Pancreas (tissue), 10 donors: ENCODE data around the gene NIBAN1. TPM values are rescaled to one million over a fixed set of nuclear protein-coding genes. Genes with fewer than 3 reads are reported as not detected.
"Not testable (repeated sequence)": the region's sequence is repeated elsewhere in the genome, so short reads cannot be mapped to it uniquely, and the experiment has no call there.

ENCODE experiments used
- ATAC-seq, 4 donors: fragments of 200-7000 bp; cut with Tn5 transposase; one replicate each; pipeline versions ENCODE4 v1.8.0 to v1.9.1; 2020; ENCODE audit warnings: mild to moderate bottlenecking in 4 of 4, moderate library complexity in 4 of 4
- DNase-seq, 6 donors: peaks; one replicate each; pipeline ENCODE4 v3.0.0-alpha.2; 2020
- FAIRE-seq: peaks from 2 replicates; lab custom pipeline; 2012; peaks lifted over from hg19 to GRCh38; lab: Jason Lieb, UNC
- H3K27ac ChIP-seq, 4 donors: fragments of 200-600 bp; sonication (generic); 1 replicate in 3 of 4; 2 replicates in 1 of 4; pipeline versions ENCODE4 v1.5.0 to v1.8.0; 2020
- H3K27me3 ChIP-seq, 4 donors: fragments of 200-600 bp; one replicate each; pipeline ENCODE4 v1.8.0; 2021
- H3K36me3 ChIP-seq, 3 donors: fragments of 200-600 bp; sonication (generic) in 1 of 3; one replicate each; pipeline versions ENCODE4 v1.5.0 to v1.8.0; 2020 to 2021
- H3K4me1 ChIP-seq, 3 donors: fragments of 200-600 bp; one replicate each; pipeline ENCODE4 v1.8.0; 2021
- H3K4me3 ChIP-seq, 4 donors: fragments of 200-600 bp; sonication (generic) in 2 of 4; one replicate each; pipeline versions ENCODE4 v1.5.0 to v1.8.0; 2020 to 2021
- H3K9me3 ChIP-seq, 4 donors: fragments of 200-600 bp; one replicate each; pipeline ENCODE4 v1.8.0; 2021
- CTCF ChIP-seq, 4 donors: fragments of 200-600 bp; sonication (generic) in 3 of 4; IDR thresholded peaks; one replicate each; pipeline versions ENCODE4 v1.5.0 to v1.8.0; 2021; ENCODE audit warnings: antibody characterized with exemption in 4 of 4
- WGBS, 2 donors: extraction: QIAGEN DNeasy Blood & Tissue Kit; methylation state at CpG; one replicate each; pipeline ENCODE4 v1.1.7; 2013; 5-methylcytosine and 5-hydroxymethylcytosine counted together
- intact Hi-C, 3 donors: fragments of 100-400 bp; cut with DNase I; formaldehyde crosslinking; loops; one replicate each; pipeline versions ENCODE4 v1.11.1 to v1.14.2; 2022
- polyA plus RNA-seq, 2 donors: library from polyadenylated mRNA; stranded (reverse); fragments of 200-250 nt; gene quantifications; one replicate each; pipeline ENCODE4 v1.2.3, GENCODE V29; 2013
- total RNA-seq, 6 donors: library from RNA; stranded (reverse); fragmentation: NEBNext Ultra II Directional in 4 of 6; extraction: Animal tissue kit (Norgen Biotek cat#: 25700) in 4 of 6; gene quantifications; one replicate each; pipeline versions ENCODE4 v1.2.1 to v1.2.4, GENCODE V29; 2021 to 2023
- donor health status: healthy with polysubstance abuse.
- donor health status: DM: no; HTN: no; CAD: no; lungs with moderate emphysema.
- donor health status: DM: no; HTN: no; CAD: no.
- donor health status: control.
- donor health status: control.
- donor health status: Bipolar disorder and iron deficiency.
- donor health status: DM: yes; HTN: yes; CAD: no.
- donor health status: DM: no; HTN: no; CAD: no.
- donor health status: DM: no; HTN: no; CAD: no.
- donor health status: DM: yes; HTN: yes; CAD: no.

NIBAN1 gene
- total and polyA plus RNA-seq, 8 donors, result 5.7 to 75.2 (median 52.0) TPM

- DNase-seq, result no peak
- Histone ChIP-seq H3K27ac (no peak overlapping the region), H3K4me3 (no peak overlapping the region), H3K36me3 (no peaks in the 10 kb centered on the region), H3K9me3 (no peaks in the 10 kb centered on the region), H3K27me3 (no peaks in the 10 kb centered on the region), H3K4me1 (peaks cover 0 to 3% (median 0%) of the 10 kb centered on the region in 3 donors)
- intact Hi-C loops, result no loop called here
- FAIRE-seq, result no peak
- no peak for TF ChIP-seq CTCF (IDR thresholded peaks at IDR 0.05)
- 92 to 93% methylated on average over 3 of the region's 3 CpGs for WGBS, 2 donors
- ATAC-seq, result no peak
Observed at GRCh38 chr1:185014941-185015340, 40.6 kb upstream of the NIBAN1 start.

- Histone ChIP-seq H3K27ac (no peak overlapping the region), H3K9me3 (no peaks in the 10 kb centered on the region), H3K36me3 (no peaks in the 10 kb centered on the region), H3K4me1 (peaks cover 0 to 3% (median 0%) of the 10 kb centered on the region in 3 donors), H3K27me3 (no peaks in the 10 kb centered on the region), H3K4me3 (no peak overlapping the region)
- no peak for FAIRE-seq
- ATAC-seq, result no peak
- no peak for TF ChIP-seq CTCF (IDR thresholded peaks at IDR 0.05)
- intact Hi-C loops, result no loop called here
- no peak for DNase-seq
Observed at GRCh38 chr1:185010361-185010760, 36.1 kb upstream of the NIBAN1 start.

- Histone ChIP-seq H3K9me3 (no peaks in the 10 kb centered on the region), H3K36me3 (no peaks in the 10 kb centered on the region), H3K27ac (no peak overlapping the region), H3K4me1 (peaks cover 0 to 3% (median 0%) of the 10 kb centered on the region in 3 donors), H3K27me3 (no peaks in the 10 kb centered on the region), H3K4me3 (no peak overlapping the region)
- intact Hi-C loops, result no loop called here
- DNase-seq (no peak), FAIRE-seq (no peak), ATAC-seq (peak in 1 of 4 donors; percentile 37)
- TF ChIP-seq CTCF (IDR thresholded peaks at IDR 0.05), result no peak
Observed at GRCh38 chr1:185008838-185009237, 34.5 kb upstream of the NIBAN1 start.

GRCh38 chr1:185001312-185001880 is 27.1 kb upstream of the NIBAN1 start:
- intact Hi-C loops, H3K27me3 ChIP-seq, FAIRE-seq, H3K27ac ChIP-seq, ATAC-seq, H3K4me1 ChIP-seq, DNase-seq, H3K9me3 ChIP-seq, H3K4me3 ChIP-seq, H3K36me3 ChIP-seq: not testable (repeated sequence)
- WGBS, 2 donors, result 90 to 96% methylated on average over 17 to 26 of the region's 26 CpGs

GRCh38 chr1:184999974-185000373 is 25.7 kb upstream of the NIBAN1 start:
- H3K36me3 ChIP-seq, DNase-seq, H3K27me3 ChIP-seq, H3K9me3 ChIP-seq, FAIRE-seq, intact Hi-C loops, H3K4me3 ChIP-seq, ATAC-seq, H3K4me1 ChIP-seq, H3K27ac ChIP-seq: not testable (repeated sequence)
- 94 to 96% methylated on average over 6 of the region's 6 CpGs for WGBS, 2 donors

GRCh38 chr1:184994301-184994700 is 20.0 kb upstream of the NIBAN1 start:
- intact Hi-C loops, result no loop called here
- Histone ChIP-seq H3K4me1 (no peaks in the 10 kb centered on the region), H3K27ac (no peak overlapping the region), H3K27me3 (no peaks in the 10 kb centered on the region), H3K4me3 (no peak overlapping the region), H3K36me3 (no peaks in the 10 kb centered on the region), H3K9me3 (no peaks in the 10 kb centered on the region)
- 95 to 97% methylated on average over 1 of the region's 1 CpG for WGBS, 2 donors
- TF ChIP-seq CTCF (IDR thresholded peaks at IDR 0.05), result no peak
- FAIRE-seq (no peak), ATAC-seq (no peak), DNase-seq (no peak)
